ENCODE data around the gene GTF2A2.

GRCh38 chr15:59598461-59598860 lies 58.9 kb downstream of the GTF2A2 start:
- TF ChIP-seq, protein P1, sequence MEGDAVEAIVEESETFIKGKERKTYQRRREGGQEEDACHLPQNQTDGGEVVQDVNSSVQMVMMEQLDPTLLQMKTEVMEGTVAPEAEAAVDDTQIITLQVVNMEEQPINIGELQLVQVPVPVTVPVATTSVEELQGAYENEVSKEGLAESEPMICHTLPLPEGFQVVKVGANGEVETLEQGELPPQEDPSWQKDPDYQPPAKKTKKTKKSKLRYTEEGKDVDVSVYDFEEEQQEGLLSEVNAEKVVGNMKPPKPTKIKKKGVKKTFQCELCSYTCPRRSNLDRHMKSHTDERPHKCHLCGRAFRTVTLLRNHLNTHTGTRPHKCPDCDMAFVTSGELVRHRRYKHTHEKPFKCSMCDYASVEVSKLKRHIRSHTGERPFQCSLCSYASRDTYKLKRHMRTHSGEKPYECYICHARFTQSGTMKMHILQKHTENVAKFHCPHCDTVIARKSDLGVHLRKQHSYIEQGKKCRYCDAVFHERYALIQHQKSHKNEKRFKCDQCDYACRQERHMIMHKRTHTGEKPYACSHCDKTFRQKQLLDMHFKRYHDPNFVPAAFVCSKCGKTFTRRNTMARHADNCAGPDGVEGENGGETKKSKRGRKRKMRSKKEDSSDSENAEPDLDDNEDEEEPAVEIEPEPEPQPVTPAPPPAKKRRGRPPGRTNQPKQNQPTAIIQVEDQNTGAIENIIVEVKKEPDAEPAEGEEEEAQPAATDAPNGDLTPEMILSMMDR (IDR thresholded peaks at IDR 0.05): no peak
- TF ChIP-seq EZH2 (IDR thresholded peaks at IDR 0.05; ENCODE audit: borderline replicate concordance, insufficient read depth, low read depth, low read length, poor library complexity, severe bottlenecking): no peak

All from B cell (primary cell).